Stimulated activated CD4-positive, alpha-beta T cell treated with anti-CD3 and anti-CD28 coated beads, Interleukin-12 subunit alpha, Interleukin-12 subunit beta, amount 100 ng/mL, for 48 hours (primary cell): ENCODE results near the gene SSBP4.

ENCODE experiments used
- DNase-seq, 3 donors: peaks; one replicate each; pipeline ENCODE4 v3.0.0-alpha.2; 2020; ENCODE audit warnings: low read depth in 2 of 3, low spot score in 1 of 3

The SSBP4 gene

DNA sequence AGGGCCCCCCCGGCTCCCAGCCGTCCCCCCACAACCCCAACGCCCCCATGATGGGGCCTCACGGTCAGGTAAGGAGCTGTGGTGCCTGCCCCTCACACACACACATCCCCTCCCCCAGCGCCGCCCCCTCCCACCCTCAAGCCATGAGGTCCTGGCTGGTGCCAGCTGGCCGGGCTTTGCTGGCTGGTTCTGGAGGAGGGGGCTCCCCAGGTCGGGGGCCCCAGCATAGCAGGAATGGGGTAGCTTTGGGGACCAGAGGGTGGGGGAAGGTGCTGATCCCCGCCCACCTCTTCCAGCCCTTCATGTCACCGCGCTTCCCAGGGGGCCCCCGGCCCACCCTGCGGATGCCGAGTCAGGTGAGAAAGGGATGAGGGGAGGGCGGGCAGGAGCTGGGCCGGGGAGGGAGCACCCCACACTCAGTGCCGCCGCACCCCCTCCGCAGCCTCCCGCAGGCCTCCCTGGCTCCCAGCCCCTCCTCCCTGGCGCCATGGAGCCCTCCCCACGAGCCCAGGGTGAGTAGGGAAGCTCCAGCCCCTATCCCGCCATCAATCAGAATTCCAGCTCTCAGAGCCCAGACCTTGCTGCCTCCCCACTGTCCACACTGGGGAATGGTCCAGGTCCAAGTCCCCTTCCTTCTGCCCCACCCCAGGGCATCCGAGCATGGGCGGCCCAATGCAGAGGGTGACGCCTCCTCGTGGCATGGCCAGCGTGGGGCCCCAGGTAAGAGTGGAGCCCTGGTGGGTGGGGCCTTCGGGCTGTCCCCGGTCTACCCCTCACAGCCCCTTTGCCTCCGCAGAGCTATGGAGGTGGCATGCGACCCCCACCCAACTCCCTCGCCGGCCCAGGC lies 12.4 kb downstream of the SSBP4 start:
- no peak for DNase-seq

DNA sequence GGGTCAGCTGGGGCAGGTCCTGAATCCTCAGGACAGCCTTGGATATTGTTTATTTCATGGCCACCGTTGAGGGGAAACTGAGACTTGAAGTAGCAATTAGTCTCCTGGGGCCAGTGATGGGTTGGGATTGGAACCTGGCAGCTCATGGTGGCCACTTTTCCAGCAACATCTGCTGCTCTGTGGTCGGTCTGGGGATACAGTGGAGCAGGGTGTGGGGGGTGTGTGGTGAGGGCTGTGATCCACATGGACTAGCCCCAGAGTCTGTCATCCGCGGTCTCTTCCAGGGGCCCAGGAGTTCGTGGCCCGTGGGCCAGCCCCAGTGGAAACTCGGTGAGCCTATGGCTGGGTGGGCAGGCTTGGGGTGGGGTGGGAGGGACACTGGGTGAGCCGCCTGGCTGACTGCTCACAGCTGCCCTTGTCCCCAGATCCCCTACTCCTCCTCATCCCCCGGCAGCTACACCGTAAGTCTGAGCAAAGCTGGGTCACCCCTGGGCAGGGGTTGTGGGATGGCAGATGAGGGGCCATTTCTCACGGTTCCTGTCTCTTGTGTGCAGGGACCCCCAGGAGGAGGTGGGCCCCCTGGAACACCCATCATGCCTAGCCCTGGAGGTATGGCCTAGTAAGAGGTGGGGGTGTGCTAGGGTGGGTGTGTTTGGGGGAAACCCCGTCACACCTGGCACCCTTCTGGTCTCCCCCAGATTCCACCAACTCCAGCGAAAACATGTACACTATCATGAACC lies 13.2 kb downstream of the SSBP4 start:
- DNase-seq: no peak

DNA sequence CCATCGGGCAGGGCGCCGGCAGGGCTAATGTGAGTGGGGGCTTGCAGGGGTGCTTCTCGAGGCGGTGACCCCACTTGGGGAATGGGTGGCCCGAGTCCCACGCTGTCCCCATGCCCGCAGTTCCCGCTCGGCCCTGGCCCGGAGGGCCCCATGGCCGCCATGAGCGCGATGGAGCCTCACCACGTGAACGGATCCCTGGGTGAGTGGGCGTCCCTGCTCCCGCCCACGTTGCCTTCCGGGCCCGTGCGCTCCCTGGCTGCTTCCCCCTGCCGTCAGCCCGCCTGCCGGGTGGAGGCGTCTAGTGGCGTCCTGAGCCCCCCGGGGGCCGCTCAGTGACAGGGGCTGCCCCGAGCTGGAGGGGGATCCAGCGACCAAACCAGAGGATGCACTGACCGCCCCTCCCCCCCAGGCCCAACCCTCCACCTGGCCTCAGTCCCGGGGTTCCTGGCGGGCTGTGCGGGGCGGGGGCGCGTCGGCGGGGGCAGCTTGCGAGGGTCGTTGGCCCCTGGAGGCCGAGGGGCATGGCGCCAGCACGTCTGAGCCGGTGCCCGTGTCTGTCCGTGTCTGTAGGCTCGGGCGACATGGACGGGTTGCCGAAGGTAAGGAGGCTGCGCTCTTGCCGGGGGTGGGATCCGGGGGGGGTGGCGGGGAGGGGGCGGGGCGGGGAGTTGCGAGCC lies 14.0 kb downstream of the SSBP4 start:
- no peak for DNase-seq

DNA sequence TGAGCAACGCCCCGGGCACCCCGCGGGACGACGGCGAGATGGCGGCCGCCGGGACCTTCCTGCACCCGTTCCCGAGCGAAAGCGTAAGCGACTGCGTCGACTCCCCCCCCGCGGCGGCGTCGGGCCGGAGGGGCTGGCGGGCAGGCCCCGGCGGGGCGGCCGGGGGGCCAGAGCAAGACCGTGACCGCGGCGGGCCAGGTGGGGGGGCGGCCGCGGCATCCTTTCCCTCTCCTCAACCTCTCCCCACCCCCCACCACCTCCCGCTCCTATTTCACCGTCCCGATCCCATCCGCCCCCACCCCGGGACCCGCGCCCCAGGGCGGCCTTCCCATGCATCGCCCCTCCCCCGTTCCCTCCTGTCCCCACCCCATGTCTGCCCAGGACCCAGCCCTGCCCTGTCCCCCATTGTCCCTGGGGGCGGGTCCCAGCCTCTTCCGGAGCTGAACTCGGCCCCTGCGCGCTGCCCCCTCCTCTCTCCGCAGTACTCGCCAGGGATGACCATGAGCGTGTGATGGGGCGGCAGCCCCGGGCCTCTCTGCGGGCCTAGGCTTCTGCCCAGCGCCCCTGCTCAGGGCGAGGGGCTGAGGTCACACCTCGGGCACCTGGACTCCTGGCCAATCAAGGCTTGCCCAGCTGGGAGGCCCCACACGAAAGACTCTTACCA lies 14.7 kb downstream of the SSBP4 start:
- DNase-seq: no peak

DNA sequence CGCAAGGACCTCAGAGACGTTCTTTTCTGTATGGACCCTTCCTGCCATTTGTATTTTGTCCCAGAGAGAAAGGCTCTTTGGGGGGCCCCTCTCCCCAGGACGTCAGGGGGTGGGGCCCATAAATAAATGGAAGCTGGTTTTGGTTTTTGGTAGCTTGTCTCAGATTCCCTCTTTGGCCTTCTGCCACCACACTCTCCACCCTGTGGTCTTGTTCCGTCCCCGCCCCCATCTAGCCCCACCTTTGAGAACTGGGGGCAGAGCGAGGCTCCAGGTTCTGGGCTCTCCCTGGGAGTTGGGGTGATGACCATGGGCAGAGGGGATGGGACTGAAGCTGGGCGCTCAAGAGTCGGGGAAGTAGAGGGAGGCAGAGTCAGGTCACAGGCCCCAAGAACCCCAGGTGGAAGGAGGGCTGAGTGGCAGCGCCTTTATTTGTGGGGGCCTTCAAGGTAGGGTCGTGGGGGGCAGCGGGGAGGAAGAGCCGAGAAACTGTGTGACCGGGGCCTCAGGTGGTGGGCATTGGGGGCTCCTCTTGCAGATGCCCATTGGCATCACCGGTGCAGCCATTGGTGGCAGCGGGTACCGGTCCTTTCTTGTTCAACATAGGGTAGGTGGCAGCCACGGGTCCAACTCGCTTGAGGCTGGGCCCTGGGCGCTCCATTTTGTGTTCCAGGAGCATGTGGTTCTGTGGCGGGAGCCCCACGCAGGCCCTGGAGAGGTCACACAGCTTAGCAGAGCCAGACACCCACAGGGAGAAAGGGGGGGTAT lies 15.4 kb downstream of the SSBP4 start:
- no peak for DNase-seq

DNA sequence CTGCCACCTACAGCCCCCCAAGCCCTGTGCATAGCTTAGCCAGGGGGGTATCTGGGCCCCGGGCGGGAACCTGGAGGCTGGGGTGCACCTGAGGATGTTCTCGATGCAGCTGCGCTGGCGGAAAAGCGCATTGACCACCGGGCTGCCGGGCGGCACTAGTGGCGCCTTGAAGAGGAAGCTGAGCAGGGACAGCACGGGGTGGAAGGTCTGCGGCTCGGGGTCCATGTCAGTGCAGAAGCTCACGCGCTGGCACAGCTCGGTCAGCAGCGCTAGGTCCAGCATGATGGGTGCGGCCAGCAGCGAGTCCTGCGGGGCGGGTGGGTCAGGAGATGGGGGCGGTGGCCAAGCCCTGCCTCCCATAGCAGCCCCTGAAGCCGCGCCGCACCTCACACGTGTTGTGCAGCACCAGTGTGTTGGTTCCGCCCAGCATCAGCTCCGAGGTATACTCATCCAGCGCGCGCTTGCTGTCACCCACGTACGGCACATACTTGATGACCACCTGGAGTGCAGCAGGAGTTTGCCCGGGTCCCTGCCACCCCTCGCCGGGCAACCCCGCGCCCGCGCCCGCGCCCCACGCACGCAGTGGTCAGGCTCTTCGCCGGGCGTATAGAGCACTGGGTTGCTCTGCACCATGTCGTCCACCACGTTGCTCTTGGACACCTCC lies 16.1 kb downstream of the SSBP4 start:
- DNase-seq: no peak

DNA sequence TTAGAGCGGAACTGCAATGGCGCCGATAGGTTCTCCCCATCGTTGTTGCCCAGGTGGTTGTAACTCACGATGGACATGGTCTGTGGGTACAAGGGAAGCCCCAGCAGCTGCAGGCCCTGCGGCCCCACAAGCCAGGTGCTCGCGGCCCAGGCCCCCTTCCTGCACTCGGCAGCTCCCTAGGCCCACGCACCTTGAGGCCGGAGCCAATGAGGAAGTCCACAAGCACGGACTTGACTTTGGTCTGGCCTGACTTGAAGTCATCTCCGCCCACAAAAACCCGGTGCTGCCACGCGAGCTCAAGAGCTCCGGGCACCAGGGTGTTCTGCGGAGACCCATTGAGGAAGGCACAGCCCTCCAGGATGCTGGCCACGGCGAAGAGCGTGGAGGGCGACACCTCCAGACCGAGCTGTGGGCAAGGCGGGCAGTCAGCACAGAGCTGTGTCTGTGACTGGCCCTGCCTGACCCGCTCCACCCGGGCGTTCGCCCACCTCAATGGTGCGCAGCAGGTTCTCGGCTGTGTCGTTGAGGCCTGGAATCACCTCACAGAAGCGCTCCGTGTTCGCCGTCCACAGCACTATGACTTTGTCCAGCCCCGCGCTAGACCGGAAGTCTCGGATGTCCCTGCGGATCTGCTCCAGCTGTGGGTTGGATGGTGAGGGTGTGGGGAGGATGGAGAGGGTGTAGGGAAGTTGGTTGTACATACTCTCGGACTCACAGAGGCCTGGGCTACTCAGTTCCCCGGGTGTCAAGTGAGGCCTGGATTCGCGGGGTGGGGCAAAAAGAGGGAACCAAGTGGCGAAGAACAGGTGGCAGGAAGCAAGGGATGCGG lies 16.9 kb downstream of the SSBP4 start:
- no peak for DNase-seq

DNA sequence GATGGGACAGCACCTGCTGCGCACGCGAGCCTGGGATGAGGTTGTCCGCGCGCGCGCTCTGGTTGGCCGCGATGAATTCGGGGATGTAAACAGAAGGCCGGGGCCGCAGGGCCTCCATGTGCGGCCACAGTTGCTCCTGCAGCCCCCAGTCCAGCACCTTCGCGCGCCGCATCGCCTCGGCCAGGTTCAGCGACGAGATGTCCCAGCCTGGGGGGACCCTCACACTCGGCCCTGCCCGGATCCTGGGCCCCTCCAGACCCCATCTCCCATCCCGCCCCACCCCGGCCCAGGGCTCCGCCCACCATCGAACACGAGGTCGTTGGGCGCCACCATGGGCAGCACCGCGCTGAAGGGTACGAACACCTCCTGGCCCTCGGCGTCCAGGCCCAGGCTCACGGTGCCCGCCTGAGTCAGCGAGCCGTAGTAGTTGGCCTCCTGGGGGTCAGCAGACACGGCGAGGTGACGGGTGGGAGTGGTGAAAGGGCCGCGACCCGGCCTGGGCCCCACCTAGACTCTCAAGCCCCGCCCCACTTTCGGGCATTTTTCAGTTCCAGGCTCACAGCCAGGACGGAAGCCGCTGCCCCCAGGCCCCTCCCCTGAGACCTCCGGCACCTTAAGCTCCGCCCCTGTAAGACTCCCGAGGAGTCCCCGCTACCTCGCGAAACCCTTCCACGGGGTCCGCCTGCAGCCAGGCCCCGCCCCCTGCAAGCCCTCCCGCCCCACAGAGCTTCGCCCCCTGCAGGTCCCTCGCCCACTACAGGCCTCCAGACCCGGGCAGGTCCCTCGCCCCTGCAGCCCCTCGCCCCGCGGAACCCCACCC lies 17.7 kb downstream of the SSBP4 start:
- DNase-seq: no peak

DNA sequence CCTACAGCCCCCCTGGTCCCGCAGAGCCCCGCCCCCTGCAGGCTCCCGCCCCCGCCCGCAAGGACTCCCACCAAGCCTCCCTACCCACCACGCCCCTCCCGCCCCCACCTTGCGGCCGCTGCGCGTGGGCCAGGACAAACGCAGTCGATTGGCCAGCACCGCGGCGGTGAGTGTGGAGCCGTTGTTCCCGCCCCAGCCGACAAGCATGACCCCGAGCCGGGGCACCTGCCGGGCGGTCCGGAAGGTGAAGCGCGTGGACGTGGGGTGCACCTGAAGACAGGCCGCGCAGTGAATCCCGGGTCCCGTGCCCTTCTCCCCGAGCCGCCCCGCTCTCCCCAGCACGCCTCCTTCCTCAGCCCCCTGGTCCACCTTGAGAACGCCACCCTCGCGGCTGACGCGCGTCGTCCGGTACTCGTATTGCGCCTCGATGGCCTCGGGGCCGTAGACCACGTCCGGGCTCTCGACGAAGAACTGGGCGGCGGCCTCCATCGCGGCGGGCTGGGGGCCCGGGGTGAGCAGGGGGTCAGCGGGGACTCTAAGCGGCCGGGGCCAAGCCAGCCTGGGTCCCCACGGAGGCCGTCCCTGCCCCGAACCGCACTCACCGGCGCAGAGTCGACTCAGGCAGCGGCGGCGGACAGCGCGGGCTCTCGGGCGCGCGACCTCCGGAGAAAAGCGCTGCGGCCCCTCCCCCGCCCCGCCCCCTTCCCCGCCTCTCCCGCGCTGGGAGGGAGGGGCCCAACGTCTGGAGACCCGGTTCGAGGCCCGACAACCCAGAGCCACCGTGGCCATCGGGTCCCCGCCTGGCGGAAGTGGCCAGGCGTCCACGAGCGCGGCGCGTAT lies 18.5 kb downstream of the SSBP4 start, which contains the start of gene ISYNA1:
ISYNA1 (minus strand) TSS at position 643 of the 840 bp plus-strand sequence; CDS start at position 489, 154 bp downstream.
- DNase-seq: no peak

DNA sequence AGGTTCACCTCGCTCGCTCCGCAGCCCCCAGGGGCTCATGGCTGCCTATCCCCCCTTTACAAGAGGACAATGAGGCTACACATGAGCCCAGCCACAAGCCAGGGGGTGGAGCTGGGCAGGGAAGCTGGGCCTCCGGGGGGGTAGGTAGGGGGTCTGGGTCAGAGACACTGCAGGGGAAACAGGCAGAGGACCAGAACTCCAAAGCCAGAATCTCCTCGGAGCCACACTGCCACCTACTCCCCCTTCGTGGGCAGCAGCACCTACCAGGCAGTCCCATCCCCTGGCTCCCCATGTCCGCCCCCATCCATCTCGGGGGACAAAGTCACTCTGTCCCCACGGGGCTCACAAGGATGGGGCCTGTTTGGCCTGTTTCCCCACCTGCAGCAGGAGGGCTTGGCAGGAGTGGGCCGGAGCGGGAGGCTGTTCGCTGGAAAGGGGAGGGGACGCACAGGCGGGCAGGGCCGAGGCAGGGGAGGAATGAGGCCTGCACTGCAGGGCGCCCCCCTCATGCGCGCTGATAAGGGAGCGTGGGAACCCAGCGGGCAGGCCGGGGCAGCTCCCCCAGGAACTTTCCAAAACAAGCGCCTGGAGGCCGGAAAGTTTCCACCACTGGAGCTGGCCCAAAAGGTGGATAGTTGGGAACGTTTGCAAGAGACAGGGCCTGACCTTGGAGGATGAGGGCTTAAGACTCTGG lies 19.3 kb downstream of the SSBP4 start:
- DNase-seq: no peak

DNA sequence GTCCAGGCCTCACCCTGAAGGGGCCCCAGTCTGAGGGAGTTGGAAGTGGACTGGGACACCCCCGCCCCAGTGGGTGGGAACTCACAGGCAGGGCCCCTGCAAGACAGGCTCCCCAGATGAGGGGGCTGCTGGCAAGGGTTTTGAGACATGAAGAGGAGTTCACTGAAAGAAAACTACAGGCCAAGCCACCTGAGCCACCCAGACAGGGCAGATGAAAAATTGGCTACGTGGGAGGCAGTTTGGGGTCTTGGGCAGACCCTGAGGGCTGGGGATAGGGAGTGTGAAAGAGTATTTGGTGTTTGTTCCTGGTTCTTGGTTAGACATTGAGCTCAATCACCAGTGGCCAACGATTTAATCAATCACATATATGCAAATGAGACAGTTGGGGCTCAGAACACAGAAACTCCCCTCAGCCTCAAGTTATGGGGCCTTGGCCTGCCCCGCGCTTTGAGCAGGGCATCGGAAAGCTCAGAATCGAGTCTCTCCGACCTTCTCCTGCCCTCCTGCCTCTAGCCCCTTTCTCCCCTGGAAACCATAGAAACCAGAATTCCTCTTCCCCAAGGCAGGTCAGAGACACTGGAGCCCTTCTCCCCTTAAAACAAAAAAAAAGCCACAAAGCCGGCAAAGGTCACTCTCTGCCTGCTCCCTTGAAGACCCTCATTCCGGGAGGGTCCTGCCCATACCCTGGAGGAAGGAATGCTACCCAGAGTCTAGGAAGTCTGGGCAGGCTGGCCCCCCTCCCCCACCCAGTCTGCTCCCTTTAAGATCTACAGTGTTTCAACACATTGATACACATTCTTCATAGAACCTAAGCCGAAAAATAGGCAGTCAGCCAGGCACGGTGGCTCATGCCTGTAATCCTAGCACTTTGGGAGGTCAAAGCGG lies 20.1 kb downstream of the SSBP4 start:
- no peak for DNase-seq

DNA sequence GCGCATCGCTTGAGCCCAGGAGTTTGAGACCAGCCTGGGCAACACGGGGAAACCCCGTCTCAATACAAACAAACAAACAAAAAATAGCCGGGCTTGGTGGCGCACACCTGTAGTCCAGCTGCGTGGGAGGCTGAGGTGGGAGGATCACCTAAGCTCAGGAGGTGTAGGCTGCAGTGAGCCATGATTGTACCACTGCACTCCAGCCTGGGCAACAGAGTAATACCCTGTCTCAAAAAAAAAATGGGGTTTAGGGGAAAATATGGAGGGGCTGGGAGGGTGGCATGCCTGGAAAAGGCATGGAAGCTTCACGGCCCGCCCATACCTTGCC lies 20.7 kb downstream of the SSBP4 start:
- DNase-seq: no peak

DNA sequence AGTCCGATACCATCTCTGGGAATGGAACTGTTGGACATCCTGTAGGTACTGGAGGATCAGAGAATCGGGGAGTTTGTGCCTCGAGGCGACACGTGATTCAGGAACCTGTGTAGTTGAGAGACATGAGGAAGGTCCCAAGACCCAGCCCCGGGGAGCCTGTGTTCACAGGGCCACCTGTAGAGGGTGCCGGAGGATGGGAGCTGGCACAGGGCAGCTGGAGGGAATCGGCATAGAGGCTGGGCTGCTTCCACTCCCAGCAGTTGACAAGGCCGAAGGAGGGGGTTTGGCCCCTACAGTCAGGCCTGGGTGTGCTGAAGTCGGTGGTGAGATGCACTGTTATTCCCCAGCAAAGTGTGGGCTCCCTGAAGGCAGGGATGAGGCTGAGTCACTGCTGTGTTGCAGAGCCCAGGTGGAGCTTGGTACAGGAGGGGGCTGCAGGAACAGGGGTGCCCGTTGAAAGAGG lies 21.2 kb downstream of the SSBP4 start:
- DNase-seq: no peak

DNA sequence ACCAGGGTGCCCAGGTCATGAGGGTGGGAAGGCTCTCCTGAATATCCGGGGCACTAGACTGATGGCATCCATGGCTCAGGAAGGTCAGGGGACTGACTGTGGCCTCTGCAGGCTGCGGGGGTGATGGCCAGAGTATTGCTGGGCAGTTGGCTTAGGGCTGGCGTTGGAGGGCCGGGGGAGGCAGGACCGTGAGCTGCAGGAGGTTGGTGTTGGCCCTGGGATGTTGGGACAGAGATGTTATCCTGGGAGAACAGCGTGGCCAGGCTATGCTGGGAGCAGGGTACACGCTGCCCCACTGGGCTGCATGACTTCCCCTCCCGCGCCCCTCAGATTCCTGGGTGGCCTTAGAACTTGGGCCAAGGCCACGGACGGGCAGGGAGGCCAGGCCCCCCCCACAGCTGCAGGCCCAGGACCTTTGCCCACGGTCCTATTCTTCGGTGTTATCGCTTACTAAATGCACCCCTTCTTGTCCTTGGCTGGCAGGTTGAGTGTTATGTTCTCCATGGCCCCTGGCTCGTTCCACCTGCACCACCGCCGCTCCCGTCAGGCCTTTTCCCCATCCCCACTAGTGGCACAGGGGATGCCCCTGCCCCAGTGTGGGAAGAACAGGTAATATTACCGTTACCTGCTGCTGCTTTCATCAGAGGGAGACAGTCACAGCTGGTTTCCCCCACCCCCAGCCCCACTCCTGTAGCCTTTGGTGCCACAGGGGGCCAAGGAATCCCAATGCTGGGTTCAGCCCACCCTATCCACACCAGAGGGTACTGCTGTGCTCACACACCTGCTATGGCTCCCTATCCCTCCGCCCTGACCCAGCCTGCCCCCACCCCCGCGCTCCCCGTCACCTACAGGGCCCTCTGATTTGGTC lies 22.0 kb downstream of the SSBP4 start:
- no peak for DNase-seq
